Epidermal melanocyte (primary cell): ENCODE data around the gene SCPEP1.

Experiments
- DNase-seq: peaks from one replicate; pipeline ENCODE4 v3.0.0; 2011; ENCODE audit warnings: low spot score; ENCODE audit not compliant: insufficient read length

The SCPEP1 gene

GRCh38 chr17:56997313-56997712 lies 19.4 kb downstream of the SCPEP1 start:
- DNase-seq, result no peak

- no peak for DNase-seq
Observed at GRCh38 chr17:57001541-57001940, 23.6 kb downstream of the SCPEP1 start.

- DNase-seq, result no peak
Observed at GRCh38 chr17:57002904-57003303, 25.0 kb downstream of the SCPEP1 start.

- DNase-seq, result no peak
Observed at GRCh38 chr17:57004944-57005579, 27.1 kb downstream of the SCPEP1 start.

- DNase-seq, result no peak
Observed at GRCh38 chr17:57006040-57006439, 28.1 kb downstream of the SCPEP1 start.

GRCh38 chr17:57008958-57009357 lies 31.0 kb downstream of the SCPEP1 start:
- DNase-seq, result no peak

- peak; percentile 69 for DNase-seq
Observed at GRCh38 chr17:57009737-57010445, 32.0 kb downstream of the SCPEP1 start.

GRCh38 chr17:57010487-57010886 lies 32.6 kb downstream of the SCPEP1 start:
- DNase-seq, result no peak

GRCh38 chr17:57011491-57012015 lies 33.6 kb downstream of the SCPEP1 start:
- no peak for DNase-seq

GRCh38 chr17:57016071-57016763 lies 38.3 kb downstream of the SCPEP1 start:
- no peak for DNase-seq

- no peak for DNase-seq
Observed at GRCh38 chr17:57016764-57017116, 38.8 kb downstream of the SCPEP1 start.

- DNase-seq, result no peak
Observed at GRCh38 chr17:57017625-57018024, 39.7 kb downstream of the SCPEP1 start.

GRCh38 chr17:57020208-57020607 lies 42.3 kb downstream of the SCPEP1 start:
- DNase-seq, result no peak

- DNase-seq, result no peak
Observed at GRCh38 chr17:57021226-57021940, 43.5 kb downstream of the SCPEP1 start.

- DNase-seq, result no peak
Observed at GRCh38 chr17:57025876-57026275, 47.9 kb downstream of the SCPEP1 start.

- no peak for DNase-seq
Observed at GRCh38 chr17:57027852-57028251, 49.9 kb downstream of the SCPEP1 start.

GRCh38 chr17:57032343-57032742 lies 54.4 kb downstream of the SCPEP1 start:
- DNase-seq, result no peak

GRCh38 chr17:57033296-57033695 lies 55.4 kb downstream of the SCPEP1 start:
- no peak for DNase-seq

GRCh38 chr17:57034807-57035754 lies 57.1 kb downstream of the SCPEP1 start:
- DNase-seq, result no peak

- DNase-seq, result no peak
Observed at GRCh38 chr17:57035971-57036481, 58.1 kb downstream of the SCPEP1 start.
